GM08714 (cell line): Measurements from ENCODE around the gene SEC23B.
A peak's percentile ranks its signal among the peaks of the same experiment; 100 is the strongest.
"Not testable (repeated sequence)": the region's sequence is repeated elsewhere in the genome, so short reads cannot be mapped to it uniquely, and the experiment has no call there.

Experiments
- H3K4me3 ChIP-seq: fragments of 200-500 bp; sonication (Bioruptor generic); 2 replicates; pipeline ENCODE4 v1.5.1; 2014; ENCODE audit warnings: mild to moderate bottlenecking, low read length, inconsistent platforms
- ZNF274 ChIP-seq: IDR thresholded peaks from 2 replicates; pipeline ENCODE4 v1.6.1; 2012; ENCODE audit warnings: mild to moderate bottlenecking, low read depth, low read length

SEC23B gene

GRCh38 chr20:18506744-18507143 is 996 bp upstream of the SEC23B start:
- no peak for TF ChIP-seq ZNF274
- peak overlapping the region; percentile 87 for H3K4me3 ChIP-seq

GRCh38 chr20:18511571-18511970 is 3.8 kb downstream of the SEC23B start:
- no peak for TF ChIP-seq ZNF274
- H3K4me3 ChIP-seq = no peak overlapping the region

- no peak overlapping the region for H3K4me3 ChIP-seq
- TF ChIP-seq ZNF274 = no peak
Measured at GRCh38 chr20:18513208-18513607, 5.5 kb downstream of the SEC23B start.

GRCh38 chr20:18514127-18514526 is 6.4 kb downstream of the SEC23B start:
- no peak overlapping the region for H3K4me3 ChIP-seq
- no peak for TF ChIP-seq ZNF274

GRCh38 chr20:18515973-18516372 is 8.2 kb downstream of the SEC23B start:
- TF ChIP-seq ZNF274 = no peak
- no peak overlapping the region for H3K4me3 ChIP-seq

- not testable (repeated sequence) for H3K4me3 ChIP-seq
Measured at GRCh38 chr20:18522066-18522465, 14.3 kb downstream of the SEC23B start.

- H3K4me3 ChIP-seq = no peak overlapping the region
- no peak for TF ChIP-seq ZNF274
Measured at GRCh38 chr20:18523066-18523465, 15.3 kb downstream of the SEC23B start.

GRCh38 chr20:18524646-18525045 is 16.9 kb downstream of the SEC23B start:
- H3K4me3 ChIP-seq = no peak overlapping the region
- no peak for TF ChIP-seq ZNF274

GRCh38 chr20:18526761-18527160 is 19.0 kb downstream of the SEC23B start:
- H3K4me3 ChIP-seq = not testable (repeated sequence)

- TF ChIP-seq ZNF274 = no peak
Measured at GRCh38 chr20:18527339-18527738, 19.6 kb downstream of the SEC23B start.

GRCh38 chr20:18527836-18528235 is 20.1 kb downstream of the SEC23B start:
- no peak for TF ChIP-seq ZNF274
- no peak overlapping the region for H3K4me3 ChIP-seq

More at GRCh38 chr20:18527339-18527738, 19.6 kb downstream of the SEC23B start:
- H3K4me3 ChIP-seq = no peak overlapping the region

- H3K4me3 ChIP-seq = no peak overlapping the region
- no peak for TF ChIP-seq ZNF274
Measured at GRCh38 chr20:18529041-18529440, 21.3 kb downstream of the SEC23B start.

- TF ChIP-seq ZNF274 = no peak
- no peak overlapping the region for H3K4me3 ChIP-seq
Measured at GRCh38 chr20:18532626-18533025, 24.9 kb downstream of the SEC23B start.

GRCh38 chr20:18533491-18533890 is 25.8 kb downstream of the SEC23B start:
- H3K4me3 ChIP-seq = no peak overlapping the region
- no peak for TF ChIP-seq ZNF274

GRCh38 chr20:18533978-18534644 is 26.4 kb downstream of the SEC23B start:
- no peak for TF ChIP-seq ZNF274
- no peak overlapping the region for H3K4me3 ChIP-seq

GRCh38 chr20:18537651-18538050 is 29.9 kb downstream of the SEC23B start:
- no peak overlapping the region for H3K4me3 ChIP-seq
- TF ChIP-seq ZNF274 = no peak
